Central memory CD8-positive, alpha-beta T cell (primary cell): ENCODE data around the gene EGLN1.

Experiments
- ATAC-seq: fragments of 150-1000 bp; cut with Tn5 transposase; replicated peaks from 2 replicates; pipeline ENCODE4 v1.10.0; 2022; ENCODE audit warnings: mild to moderate bottlenecking, moderate FRiP score, moderate number of reproducible peaks; ENCODE audit not compliant: poor library complexity, severe bottlenecking; ENCODE audit errors: extremely low read depth
- DNase-seq, 2 donors: peaks; one replicate each; pipeline ENCODE4 v3.0.0; 2021; ENCODE audit warnings: low spot score in 2 of 2
- H3K27ac Mint-ChIP-seq: one replicate; pipeline ENCODE4 v1.8.0; 2022; ENCODE audit warnings: low read depth, mild to moderate bottlenecking, moderate library complexity, mixed read lengths
- H3K27me3 Mint-ChIP-seq: one replicate; pipeline ENCODE4 v1.8.0; 2022; ENCODE audit warnings: mixed read lengths
- H3K36me3 Mint-ChIP-seq: one replicate; pipeline ENCODE4 v1.8.0; 2022; ENCODE audit warnings: mild to moderate bottlenecking, moderate library complexity, mixed read lengths; ENCODE audit not compliant: insufficient read depth
- H3K4me1 Mint-ChIP-seq: one replicate; pipeline ENCODE4 v1.8.0; 2022; ENCODE audit warnings: mixed read lengths
- H3K4me3 Mint-ChIP-seq: one replicate; pipeline ENCODE4 v1.8.0; 2022; ENCODE audit warnings: mild to moderate bottlenecking, moderate library complexity, mixed read lengths
- H3K9me3 Mint-ChIP-seq: one replicate; pipeline ENCODE4 v1.8.0; 2022; ENCODE audit warnings: mixed read lengths

EGLN1 gene

GRCh38 chr1:231324660-231325059 is 97.4 kb downstream of the EGLN1 start:
- DNase-seq (no peak), ATAC-seq (no peak)
- Mint-ChIP-seq H3K9me3 (no peaks in the 10 kb centered on the region), H3K36me3 (peaks cover 2% of the 10 kb centered on the region), H3K27me3 (no peaks in the 10 kb centered on the region), H3K4me1 (peaks cover 5% of the 10 kb centered on the region), H3K27ac (peak overlapping the region; percentile 8), H3K4me3 (no peak overlapping the region)

- Mint-ChIP-seq H3K36me3 (peaks cover 2% of the 10 kb centered on the region), H3K27ac (no peak overlapping the region), H3K9me3 (no peaks in the 10 kb centered on the region), H3K4me1 (no peaks in the 10 kb centered on the region), H3K27me3 (no peaks in the 10 kb centered on the region), H3K4me3 (no peak overlapping the region)
- ATAC-seq (no peak), DNase-seq (no peak)
Measured at GRCh38 chr1:231322880-231323530, 99.1 kb downstream of the EGLN1 start.

GRCh38 chr1:231319080-231319479 is 103.0 kb downstream of the EGLN1 start:
- Mint-ChIP-seq H3K27me3 (no peaks in the 10 kb centered on the region), H3K4me3 (no peak overlapping the region), H3K4me1 (peaks cover 7% of the 10 kb centered on the region), H3K9me3 (no peaks in the 10 kb centered on the region), H3K27ac (no peak overlapping the region), H3K36me3 (peaks cover 2% of the 10 kb centered on the region)
- no peak for ATAC-seq
- DNase-seq: no peak

- H3K27me3 Mint-ChIP-seq: no peaks in the 10 kb centered on the region
- H3K27ac Mint-ChIP-seq: no peak overlapping the region
- H3K9me3 Mint-ChIP-seq: no peaks in the 10 kb centered on the region
- peaks cover 2% of the 10 kb centered on the region for H3K36me3 Mint-ChIP-seq
- ATAC-seq (no peak), DNase-seq (no peak)
- peaks cover 7% of the 10 kb centered on the region for H3K4me1 Mint-ChIP-seq
- no peak overlapping the region for H3K4me3 Mint-ChIP-seq
Measured at GRCh38 chr1:231318568-231318967, 103.5 kb downstream of the EGLN1 start.

- peaks cover 2% of the 10 kb centered on the region for H3K27me3 Mint-ChIP-seq
- ATAC-seq (no peak), DNase-seq (no peak)
- no peaks in the 10 kb centered on the region for H3K9me3 Mint-ChIP-seq
- H3K4me1 Mint-ChIP-seq: peaks cover 7% of the 10 kb centered on the region
- H3K4me3 Mint-ChIP-seq: no peak overlapping the region
- H3K27ac Mint-ChIP-seq: no peak overlapping the region
- H3K36me3 Mint-ChIP-seq: peaks cover 2% of the 10 kb centered on the region
Measured at GRCh38 chr1:231318015-231318355, 104.1 kb downstream of the EGLN1 start.

- H3K27me3 Mint-ChIP-seq: peaks cover 7% of the 10 kb centered on the region
- H3K27ac Mint-ChIP-seq: no peak overlapping the region
- peaks cover 2% of the 10 kb centered on the region for H3K36me3 Mint-ChIP-seq
- DNase-seq (no peak), ATAC-seq (no peak)
- no peak overlapping the region for H3K4me3 Mint-ChIP-seq
- no peaks in the 10 kb centered on the region for H3K9me3 Mint-ChIP-seq
- H3K4me1 Mint-ChIP-seq: peaks cover 7% of the 10 kb centered on the region
Measured at GRCh38 chr1:231317306-231318014, 104.6 kb downstream of the EGLN1 start.

- ATAC-seq (peak; percentile 67), DNase-seq (peak in 1 of 2 donors; percentile 21)
- Mint-ChIP-seq H3K4me3 (no peak overlapping the region), H3K36me3 (peaks cover 2% of the 10 kb centered on the region), H3K27me3 (peaks cover 14% of the 10 kb centered on the region), H3K9me3 (no peaks in the 10 kb centered on the region), H3K4me1 (peaks cover 7% of the 10 kb centered on the region), H3K27ac (peak overlapping the region; percentile 17)
Measured at GRCh38 chr1:231315887-231316286, 106.2 kb downstream of the EGLN1 start.
